HEK293 (cell line): ENCODE data around the gene CATSPERE.

Source experiments
- CTCF ChIP-seq: fragments of 450-650 bp; formaldehyde crosslinking; IDR thresholded peaks from 2 replicates; pipeline ENCODE4 v1.5.1; 2016; ENCODE audit warnings: missing biosample characterization, missing genetic modification characterization
- REST ChIP-seq: fragments of 450-650 bp; formaldehyde crosslinking; IDR thresholded peaks from 2 replicates; pipeline ENCODE4 v1.5.1; 2016; ENCODE audit warnings: missing biosample characterization, missing genetic modification characterization
- ZFP41 ChIP-seq: fragments of 450-650 bp; formaldehyde crosslinking; IDR thresholded peaks from 2 replicates; pipeline ENCODE4 v1.5.1; 2016; ENCODE audit warnings: missing biosample characterization, missing genetic modification characterization, borderline replicate concordance
- ZNF121 ChIP-seq: fragments of 450-650 bp; formaldehyde crosslinking; IDR thresholded peaks from 2 replicates; pipeline ENCODE4 v1.5.1; 2016; ENCODE audit warnings: missing biosample characterization, missing genetic modification characterization
- ZNF274 ChIP-seq, 2 experiments: fragments of 200-500 bp in 1 of 2; fragments of 450-650 bp in 1 of 2; sonication (Bioruptor generic) in 1 of 2; formaldehyde crosslinking in 1 of 2; IDR thresholded peaks; 2 replicates each; pipeline versions ENCODE4 v1.5.1 to v1.6.1; 2014 to 2016; ENCODE audit warnings: borderline replicate concordance in 1 of 2, inconsistent platforms in 1 of 2, low read length in 1 of 2, missing biosample characterization in 1 of 2, missing genetic modification characterization in 1 of 2
- ZNF280C ChIP-seq: fragments of 450-650 bp; formaldehyde crosslinking; IDR thresholded peaks from 2 replicates; pipeline ENCODE4 v1.5.1; 2016; ENCODE audit warnings: missing biosample characterization, missing genetic modification characterization
- ZNF280D ChIP-seq: fragments of 450-650 bp; formaldehyde crosslinking; IDR thresholded peaks from 2 replicates; pipeline ENCODE4 v1.5.1; 2016; ENCODE audit warnings: missing biosample characterization, missing genetic modification characterization
- ZNF37A ChIP-seq: fragments of 450-650 bp; IDR thresholded peaks from 2 replicates; pipeline ENCODE4 v1.5.1; 2018; ENCODE audit warnings: missing biosample characterization, missing genetic modification characterization
- ZNF501 ChIP-seq: fragments of 450-650 bp; formaldehyde crosslinking; IDR thresholded peaks from 2 replicates; pipeline ENCODE4 v1.5.1; 2016; ENCODE audit warnings: missing biosample characterization, missing genetic modification characterization
- ZNF624 ChIP-seq: fragments of 450-650 bp; formaldehyde crosslinking; IDR thresholded peaks from 2 replicates; pipeline ENCODE4 v1.5.1; 2017; ENCODE audit warnings: missing biosample characterization, missing genetic modification characterization

DNA sequence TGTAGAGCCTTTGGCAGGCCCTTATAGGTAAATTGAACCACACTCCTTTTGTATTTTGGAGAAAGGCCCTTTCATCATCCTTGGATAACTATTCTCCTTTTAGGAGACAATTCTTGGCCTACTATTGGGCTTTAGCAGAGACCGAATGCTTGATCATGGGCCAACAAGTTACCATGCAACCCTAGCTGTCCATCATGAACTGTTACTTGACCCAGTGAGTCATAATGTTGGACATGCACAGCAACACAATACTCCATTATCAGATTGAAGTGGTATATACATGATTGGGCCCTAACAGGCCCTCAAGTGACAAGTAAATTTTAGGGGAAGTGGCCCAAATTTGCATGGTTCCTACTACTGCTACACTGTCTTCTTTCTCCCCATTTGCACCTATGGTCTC, 84.4 kb downstream of the CATSPERE start:
- no peak for TF ChIP-seq CTCF
- TF ChIP-seq ZNF37A = no peak
- no peak for TF ChIP-seq ZNF501 (tag by site-specific recombination)
- no peak for TF ChIP-seq ZNF624 (tag by site-specific recombination)
- no peak for TF ChIP-seq ZNF121 (tag by site-specific recombination)
- TF ChIP-seq ZFP41 (tag by site-specific recombination) = no peak
- no peak for TF ChIP-seq ZNF280D
- no peak for TF ChIP-seq REST
- TF ChIP-seq ZNF280C = no peak
- no peak for TF ChIP-seq ZNF274 (IDR thresholded peaks at IDR 0.05; ENCODE audit: low read length)
- TF ChIP-seq ZNF274 (tag by site-specific recombination; IDR thresholded peaks at IDR 0.05; ENCODE audit: borderline replicate concordance) = no peak
